Measurements from ENCODE around the gene TLR8.
"Not testable (repeated sequence)": the region's sequence is repeated elsewhere in the genome, so short reads cannot be mapped to it uniquely, and the experiment has no call there.

TLR8 gene

DNA sequence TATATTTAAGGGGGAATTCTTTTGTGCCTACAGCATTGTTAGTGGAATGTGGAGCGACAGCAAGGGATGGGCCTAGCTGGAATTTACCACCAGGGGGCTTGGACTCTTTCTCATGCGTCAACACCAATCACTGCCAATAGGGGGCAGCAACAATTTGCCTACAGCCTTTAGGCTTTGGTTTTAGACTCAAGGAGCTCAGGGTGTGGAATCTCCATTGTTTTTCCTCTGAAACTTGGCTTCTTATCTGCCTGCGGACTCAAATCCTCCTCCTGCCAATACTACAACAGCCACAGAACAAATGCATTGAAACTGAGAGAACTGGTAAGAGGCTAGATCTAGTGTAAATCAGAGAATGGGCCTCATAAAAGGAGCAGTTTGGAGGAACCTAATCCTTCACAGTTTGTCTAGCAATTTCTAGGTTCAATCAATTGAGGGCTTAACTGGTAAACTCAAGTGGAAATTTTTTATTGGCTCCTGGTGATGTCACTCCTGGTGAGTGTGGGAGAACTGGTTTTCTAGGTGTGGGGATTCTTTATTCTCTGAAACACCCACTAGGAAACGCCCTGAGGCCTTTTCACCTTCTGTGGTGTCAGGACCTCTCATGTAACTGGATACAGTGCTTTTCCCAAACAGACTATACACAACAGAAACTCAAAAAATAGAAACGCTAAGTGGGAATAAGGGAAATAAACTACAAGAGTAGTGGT lies 40.6 kb downstream of the TLR8 start:
- peak; percentile 84 for DNase-seq (ENCODE audit: low spot score)

DNA sequence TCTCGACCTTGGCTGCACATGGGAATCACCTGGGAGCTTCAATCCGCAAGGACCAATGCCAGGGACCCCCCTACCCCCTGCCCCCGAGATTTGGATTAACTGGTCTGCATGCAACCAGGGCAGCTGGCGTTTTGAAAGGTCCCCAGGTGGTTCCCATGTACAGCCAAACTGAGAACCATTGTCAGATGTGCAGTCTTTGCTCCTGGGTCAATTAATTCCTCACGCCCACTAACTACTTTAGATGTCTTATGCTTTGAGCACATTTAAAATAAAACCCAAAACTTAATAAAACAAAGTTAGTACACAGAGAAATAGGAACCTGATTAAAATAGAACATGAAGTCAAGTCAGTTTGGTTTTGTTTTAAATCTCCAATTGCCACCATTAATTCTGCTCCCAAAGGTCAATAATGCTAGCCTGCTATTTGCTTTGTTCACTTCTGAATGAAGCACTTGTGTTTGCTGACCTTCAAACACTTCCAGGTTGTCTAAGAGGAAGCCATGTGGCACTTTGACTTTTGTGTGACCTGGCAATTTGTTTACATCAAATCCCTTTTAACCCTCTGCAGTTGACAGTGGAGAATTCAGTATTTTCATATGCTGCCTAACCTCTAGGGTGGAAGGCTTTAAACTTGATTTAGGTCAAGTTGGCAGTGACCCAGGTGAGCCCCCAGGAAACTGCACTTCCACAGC lies 41.3 kb downstream of the TLR8 start:
- no peak for DNase-seq (ENCODE audit: low spot score)

DNA sequence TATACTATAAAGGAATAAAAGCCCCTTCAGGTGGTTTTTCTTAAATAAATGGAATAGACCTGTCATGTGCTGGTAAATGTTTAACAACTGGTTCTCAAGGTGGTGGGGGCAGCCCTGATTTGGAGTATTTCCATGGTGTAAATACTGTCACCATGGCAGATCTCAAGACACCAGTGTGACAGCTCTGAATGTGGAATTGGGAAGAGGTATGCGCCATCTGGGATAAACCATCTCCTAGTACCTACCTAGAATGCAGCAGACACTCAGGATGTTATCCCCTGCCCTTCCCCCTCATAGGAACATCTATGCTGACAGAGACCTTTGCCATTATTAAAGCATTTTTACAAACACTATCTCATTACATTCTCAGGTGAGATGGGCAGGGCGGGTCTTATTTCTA lies 42.1 kb downstream of the TLR8 start:
- DNase-seq (ENCODE audit: low spot score) = no peak

DNA sequence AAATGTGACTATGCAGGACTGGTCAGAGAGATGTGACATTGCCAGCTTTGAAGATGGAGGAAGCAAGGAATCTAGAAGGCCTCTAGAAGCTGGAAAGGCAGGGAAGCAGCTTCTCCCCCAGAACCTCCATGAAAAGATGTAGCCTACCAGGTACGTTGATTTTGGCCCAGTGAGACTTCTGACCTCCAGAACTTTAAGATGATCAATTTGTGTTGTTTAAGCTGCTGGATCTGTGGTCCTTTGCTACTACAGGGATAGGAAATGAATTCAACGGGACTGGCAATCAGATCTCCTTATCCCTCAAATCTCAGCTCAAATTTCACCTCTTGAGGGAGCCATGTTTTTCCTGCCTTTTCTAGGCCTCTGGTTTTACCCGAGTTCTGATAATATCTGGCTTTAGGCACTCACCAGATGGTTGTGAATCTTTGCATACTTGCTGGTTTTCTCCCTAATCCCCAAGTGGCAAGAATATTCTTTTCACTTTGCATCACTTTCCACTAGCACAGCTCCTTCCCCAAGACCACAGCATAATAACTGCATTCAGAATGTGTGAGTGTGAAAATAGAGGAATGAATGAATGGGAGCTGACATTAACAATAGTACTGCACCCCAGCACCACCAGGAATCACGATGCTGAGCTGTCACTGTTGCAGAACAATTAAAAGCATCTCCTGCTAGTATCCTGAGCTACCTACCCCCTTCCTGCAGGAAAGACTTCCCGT lies 42.9 kb downstream of the TLR8 start:
- DNase-seq (ENCODE audit: low spot score) = peak; percentile 46

DNA sequence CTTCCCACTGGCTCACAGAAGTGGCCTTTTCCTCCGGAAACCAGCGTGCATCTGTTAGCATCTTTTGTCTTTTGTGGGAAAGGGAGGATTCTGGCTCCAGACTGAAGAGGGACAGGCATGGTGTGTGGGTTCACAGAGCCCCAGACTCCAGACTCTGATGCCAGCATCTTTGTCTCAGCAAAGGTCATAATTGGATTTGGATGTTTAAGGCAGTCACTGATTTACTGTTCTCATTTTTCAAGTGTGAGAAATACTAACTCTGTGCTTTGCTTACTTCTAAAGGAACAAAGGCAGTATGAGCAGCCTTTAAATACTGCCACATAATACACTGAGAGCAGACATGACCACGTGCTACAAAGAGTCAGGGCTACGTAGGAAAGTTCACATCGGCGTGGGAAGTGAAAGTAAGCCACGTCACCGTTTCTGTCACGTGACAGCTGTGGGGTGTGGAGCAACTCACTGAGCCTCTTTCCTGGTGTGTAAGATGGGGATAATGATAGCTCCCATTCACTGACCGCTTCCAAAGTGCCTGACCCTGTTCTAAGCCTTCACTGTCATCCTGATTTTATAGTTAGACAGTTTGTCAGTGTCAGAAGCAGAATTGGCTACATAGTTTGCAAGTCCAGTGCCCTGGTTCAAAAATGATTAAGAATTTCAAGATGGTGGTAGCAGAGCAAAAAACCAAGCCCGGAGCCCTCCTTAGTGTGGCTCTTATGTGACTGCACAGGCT lies 43.7 kb downstream of the TLR8 start:
- peak; percentile 81 for DNase-seq (ENCODE audit: low spot score)

DNA sequence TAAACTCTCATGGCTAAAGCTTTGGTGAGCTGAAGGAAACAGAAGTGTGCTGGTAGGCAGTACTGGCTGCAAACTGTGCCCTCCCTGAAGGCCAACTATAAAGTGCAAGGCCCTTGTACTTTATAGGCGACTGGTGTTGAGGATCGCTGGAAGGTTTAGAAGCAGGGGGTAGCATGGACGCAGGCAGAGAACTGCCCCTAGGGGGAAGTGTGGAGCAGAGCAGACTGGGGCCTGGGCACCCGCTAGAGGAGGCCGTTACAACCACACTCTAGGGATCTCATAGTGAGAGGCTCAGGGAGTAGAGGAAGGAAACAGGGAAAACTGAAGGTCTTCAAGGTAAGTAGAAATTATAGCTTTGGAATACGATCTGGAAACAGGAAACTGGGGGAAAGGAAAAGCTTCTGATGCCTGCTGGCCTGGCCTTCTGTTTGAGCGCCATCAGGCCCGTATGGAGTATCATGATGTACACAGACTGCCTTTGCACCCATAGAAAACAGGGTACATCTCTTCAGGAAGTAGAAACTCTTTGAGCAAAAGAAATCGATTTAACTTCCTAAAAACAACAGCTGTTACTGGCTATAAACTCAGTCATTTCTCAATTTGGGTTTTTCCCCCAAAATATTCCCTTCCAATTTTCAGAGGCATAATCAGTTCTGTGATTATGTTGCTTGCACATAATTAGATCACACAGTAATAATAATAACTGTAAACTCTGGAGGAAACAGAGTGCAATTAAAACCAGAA lies 44.6 kb downstream of the TLR8 start:
- DNase-seq (ENCODE audit: low spot score) = peak; percentile 15

DNA sequence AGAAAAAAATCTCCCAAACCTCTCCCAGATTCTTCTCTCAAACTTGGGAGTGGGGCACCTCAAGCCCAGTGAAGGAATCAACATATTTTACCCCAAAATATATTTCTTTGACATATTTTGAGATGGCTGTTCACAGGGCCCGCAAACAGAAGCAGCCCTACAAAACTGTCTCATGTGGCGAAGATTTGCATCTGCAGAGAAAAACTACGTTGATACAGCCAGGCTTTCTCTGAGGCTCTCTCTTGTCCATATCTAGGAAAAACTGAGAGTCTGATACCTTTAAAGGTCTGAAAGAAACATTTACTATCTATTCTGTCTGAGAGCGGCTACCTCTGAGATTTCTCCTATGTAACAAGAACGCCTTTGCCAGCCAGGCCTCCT lies 45.2 kb downstream of the TLR8 start:
- no peak for DNase-seq (ENCODE audit: low spot score)

DNA sequence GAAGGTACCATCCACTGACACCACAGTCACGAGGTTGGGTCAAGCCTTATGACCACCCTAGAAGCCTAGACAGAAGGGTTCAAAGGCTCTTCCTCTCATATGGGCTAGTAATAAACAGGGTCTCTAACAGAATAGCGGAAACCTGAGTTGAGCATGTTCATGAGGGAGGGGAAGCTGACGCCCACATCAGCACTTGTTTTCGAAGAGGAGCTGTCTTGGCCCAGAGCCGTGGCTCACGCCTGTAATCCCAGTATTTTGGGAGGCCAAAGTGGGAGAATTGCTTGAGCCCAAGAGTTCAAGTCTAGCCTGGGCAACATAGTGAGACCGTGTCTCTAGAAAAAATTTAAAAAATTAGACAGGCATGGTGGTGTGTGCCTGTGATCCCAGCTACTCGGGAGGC lies 47.0 kb downstream of the TLR8 start:
- no peak for DNase-seq (ENCODE audit: low spot score)

DNA sequence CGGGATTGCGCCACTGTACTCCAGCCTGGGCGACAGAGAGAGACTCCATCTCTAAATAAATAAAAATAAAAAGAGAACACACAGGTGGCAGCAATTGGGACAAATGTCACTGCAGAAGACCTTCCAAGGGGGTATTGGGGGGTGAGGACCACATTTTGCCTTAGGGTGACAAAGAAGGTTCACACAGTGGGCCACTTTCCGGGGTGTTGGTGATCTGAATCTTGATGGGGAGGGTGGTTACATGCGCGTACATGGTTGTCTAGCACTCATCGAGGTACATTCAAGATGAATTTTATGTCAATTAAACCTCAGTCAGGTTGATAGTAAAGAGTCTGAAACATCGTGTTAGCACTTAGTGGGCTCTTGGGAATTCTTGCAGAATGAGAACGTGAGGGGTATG lies 48.0 kb downstream of the TLR8 start:
- no peak for DNase-seq (ENCODE audit: low spot score)

DNA sequence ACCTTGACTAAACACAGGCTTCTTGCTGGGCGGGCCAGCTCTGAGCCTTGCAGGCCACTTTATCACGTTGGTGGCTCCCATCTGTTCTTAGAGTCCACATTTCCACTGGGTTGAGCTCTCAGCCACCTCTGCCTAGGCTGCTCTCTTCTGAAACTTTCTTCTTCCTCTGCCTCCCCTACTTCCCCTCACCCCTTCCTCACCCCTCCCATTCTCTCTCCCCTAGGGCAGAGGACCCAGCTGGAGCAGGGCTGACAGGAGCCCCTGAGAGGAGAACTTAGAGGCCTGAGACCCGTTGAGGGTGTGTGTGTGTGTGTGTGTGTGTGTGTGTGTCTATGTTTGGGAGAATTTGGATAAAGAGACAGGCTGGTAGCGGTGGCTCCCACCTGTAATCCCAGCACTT lies 48.6 kb downstream of the TLR8 start:
- no peak for DNase-seq (ENCODE audit: low spot score)

DNA sequence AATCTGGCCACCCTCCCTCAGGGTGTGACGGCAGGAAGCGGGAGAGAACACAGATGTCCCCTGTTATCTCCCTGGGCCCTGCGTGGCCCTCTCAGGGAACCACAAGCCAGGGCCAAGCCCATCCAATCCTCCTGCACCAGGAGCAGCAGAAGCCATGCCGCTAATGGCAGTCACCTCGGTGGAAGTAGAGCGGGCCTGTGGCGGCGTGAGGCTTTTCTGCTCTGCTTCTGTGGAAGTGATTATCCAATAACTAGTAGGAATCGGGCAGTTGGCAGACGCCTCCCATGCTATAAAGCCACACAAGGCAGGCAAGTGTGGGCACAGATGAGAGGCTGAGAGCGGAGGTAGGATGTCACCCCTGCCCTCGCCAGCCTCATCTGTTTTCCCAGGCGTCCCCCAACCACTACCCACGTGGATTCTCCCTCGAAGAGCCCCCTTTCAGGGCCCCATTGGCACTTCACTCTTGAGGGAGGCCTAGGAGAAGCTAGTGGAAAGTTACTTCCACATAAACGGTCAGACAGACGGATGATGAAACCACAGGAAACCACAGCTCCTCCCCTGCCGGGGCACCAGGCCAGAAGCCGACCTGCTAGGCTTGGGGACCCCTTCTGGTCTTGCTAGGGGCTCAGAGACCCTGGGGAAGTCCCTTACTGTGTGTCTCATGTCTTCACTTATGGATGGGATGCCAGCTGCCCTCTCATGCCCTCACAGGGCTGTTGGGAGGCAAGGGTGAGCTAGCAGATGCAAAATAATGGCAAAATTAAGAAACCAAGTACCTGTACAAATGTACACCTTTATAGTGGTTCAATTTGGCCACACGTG lies 49.7 kb downstream of the TLR8 start:
- DNase-seq (ENCODE audit: low spot score) = peak; percentile 71

DNA sequence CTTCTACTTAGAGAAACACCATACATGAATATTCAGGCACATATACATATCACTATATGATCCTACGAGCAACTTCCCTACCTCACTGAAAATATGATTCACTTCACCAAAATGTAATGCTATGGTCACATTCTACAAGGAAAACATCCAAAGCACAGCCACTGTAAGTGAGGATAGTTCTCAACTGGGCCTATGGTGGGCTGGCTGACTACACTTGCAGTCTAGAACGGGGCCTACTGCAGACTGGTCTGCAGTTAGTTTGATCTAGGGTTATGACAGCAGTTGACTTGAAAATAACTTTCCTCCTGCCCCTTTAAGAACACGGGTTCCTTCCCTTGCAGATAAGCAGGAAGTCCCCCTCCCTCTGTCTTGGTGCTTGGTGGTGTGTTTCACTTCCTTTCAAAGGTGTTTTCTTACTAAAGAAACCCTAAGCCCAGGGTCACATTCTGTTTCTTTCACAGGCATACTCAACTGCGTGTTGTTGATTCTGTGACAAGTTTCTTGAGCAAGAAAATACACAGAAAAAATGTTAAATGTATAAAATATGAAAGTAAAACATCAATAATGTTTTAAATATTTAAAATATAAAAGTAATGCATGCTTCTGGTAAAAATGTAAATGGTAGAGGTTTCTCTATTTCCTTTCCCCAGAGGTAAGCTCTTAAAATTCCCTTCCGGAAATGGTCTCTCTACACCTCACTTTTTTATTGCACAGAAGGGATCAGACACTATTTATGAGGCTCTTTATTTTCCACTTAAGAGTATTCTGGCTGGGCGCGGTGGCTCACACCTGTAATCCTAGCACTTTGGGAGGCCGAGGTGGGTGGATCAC lies 50.5 kb downstream of the TLR8 start:
- DNase-seq (ENCODE audit: low spot score) = peak; percentile 10

DNA sequence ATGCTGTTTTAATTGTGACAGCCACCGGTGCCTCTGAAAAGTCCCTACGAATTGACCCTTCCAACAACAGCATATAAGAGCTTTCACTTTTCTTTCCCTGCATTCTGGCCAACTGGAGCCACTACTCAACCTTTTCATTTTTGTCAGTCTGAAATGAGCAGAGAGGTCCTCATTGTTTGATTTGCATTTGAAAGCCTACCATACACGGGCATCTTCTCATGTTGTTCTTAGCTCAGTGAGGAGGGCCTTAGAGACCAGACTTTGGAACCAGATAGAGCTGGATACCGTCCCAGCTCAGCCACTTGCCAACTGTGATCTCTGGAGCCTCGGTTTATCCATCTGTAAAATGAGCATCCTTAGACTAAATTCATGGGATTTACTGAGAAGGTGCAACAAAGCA lies 51.6 kb downstream of the TLR8 start:
- no peak for DNase-seq (ENCODE audit: low spot score)

DNA sequence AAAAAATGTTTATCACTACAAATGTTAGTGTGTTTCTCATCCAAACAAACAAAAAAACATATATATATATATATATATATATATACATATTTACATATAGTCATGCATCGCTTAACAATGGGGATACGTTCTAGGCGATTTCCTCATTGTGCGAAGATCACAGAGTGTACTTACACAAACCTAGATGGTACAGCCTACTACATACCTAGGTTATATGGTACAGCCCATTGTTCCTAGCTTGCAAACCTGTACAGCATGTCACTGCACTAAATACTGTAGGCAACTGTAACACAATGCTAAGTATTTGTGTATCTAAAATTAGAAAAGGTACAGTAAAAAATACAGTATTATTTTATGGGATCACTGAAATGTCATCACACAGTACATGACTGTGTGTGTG lies 52.0 kb downstream of the TLR8 start:
- DNase-seq (ENCODE audit: low spot score) = no peak

DNA sequence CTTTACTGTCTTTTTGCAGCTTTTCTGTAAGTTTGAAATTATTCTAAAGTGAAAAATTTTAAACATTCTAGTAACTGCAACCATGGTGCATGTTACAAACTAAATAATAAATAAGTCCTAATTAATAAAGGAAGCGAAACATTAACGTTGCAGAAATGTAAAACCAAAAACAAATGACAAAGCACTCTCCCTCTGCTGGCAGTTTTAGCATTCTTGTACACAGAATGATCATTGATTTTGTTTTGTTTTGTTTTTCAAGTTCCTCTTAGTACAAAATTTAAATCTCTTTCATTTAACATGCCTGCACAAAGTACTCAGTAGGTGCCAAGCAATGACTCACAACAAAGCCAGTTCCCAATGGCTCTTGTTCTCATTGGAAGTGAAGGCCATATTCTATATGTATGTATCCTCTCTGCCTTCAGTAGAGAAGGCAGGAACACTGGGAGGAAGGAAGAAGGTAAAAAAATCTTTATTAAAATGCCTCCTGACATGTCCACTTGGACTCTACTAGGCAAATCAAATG lies 54.8 kb downstream of the TLR8 start:
- DNase-seq (ENCODE audit: low spot score) = no peak

DNA sequence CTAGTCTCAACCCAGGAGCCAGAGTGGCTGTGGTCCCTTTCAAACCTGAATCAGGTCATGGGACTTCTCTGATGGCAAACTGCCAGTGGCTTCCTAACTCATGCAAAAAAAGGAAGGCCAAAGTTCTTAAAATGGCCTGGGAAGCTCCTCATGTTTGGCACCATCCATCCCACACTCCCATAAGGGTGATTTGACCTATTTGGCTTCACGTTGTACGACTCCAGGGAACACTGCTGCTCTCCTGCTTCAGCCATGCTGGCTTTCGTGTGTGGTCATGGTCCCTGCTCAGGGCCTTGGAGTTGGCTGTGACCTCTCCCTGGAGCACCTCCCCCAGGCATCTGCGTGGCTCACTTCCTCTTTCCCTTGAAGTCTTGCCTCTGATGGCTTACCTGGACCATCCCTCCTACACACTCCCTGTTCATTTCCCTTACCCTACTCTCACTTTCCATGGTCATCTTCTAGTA lies 55.7 kb downstream of the TLR8 start:
- no peak for DNase-seq (ENCODE audit: low spot score)

DNA sequence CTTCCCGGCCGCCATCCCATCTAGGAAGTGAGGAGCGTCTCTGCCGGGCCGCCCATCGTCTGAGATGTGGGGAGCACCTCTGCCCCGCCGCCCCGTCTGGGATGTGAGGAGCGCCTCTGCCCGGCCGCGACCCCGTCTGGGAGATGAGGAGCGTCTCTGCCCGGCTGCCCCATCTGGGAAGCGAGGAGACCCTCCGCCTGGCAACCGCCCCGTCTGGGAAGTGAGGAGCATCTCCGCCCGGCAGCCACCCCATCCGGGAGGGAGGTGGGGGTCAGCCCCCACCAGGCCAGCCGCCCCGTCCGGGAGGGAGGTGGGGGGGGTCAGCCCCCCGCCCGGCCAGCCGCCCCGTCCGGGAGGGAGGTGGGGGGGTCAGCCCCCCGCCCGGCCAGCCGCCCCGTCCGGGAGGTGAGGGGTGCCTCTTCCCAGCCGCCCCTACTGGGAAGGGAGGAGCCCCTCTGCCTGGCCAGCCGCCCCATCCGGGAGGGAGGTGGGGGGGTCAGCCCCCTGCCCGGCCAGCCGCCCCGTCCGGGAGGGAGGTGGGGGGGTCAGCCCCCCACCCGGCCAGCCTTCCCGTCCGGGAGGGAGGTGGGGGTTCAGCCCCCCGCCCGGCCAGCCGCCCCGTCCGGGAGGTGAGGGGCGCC lies 56.9 kb downstream of the TLR8 start:
- not testable (repeated sequence) for DNase-seq (ENCODE audit: low spot score)

DNA sequence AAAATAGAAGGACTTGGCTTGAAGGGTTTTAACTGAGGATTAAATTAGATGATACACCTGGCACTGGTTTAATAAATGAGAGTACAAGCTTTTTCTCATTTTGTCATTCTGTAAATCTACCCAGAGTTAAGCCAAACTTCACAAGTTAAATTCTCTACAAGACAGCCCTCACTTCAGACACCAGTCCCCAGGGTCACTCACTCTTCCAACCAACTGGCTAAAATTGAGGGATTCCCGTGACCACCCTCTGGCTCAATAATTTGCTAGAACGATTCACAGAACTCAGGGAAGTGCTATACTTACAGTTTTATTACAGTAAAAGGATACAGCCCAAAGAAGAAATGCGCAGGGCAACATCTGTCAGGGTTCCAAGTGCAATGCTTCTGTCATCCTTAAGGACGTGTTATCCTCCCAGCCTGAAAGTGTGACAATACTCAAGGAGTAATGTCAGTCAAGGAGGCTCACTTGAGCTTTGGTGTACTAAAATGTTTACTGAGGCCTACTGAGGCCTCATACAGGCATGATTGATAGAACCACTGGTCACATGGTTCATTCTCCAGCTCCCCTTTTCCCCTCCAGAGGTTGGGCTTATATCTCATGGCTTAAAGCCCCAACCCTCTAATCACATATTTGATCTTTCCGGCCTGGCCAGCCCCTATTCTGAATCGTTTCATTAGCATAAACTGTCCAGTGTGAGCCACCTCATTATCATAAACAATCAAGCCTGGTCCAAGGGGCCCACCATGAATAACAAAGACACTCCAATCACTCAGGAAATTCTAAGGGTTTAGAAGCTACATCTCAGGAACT lies 58.9 kb downstream of the TLR8 start:
- DNase-seq (ENCODE audit: low spot score) = no peak

Measured in AG08395 (cell line).